ENCODE results near the gene ERVFRD-1.

ERVFRD-1 gene

DNA sequence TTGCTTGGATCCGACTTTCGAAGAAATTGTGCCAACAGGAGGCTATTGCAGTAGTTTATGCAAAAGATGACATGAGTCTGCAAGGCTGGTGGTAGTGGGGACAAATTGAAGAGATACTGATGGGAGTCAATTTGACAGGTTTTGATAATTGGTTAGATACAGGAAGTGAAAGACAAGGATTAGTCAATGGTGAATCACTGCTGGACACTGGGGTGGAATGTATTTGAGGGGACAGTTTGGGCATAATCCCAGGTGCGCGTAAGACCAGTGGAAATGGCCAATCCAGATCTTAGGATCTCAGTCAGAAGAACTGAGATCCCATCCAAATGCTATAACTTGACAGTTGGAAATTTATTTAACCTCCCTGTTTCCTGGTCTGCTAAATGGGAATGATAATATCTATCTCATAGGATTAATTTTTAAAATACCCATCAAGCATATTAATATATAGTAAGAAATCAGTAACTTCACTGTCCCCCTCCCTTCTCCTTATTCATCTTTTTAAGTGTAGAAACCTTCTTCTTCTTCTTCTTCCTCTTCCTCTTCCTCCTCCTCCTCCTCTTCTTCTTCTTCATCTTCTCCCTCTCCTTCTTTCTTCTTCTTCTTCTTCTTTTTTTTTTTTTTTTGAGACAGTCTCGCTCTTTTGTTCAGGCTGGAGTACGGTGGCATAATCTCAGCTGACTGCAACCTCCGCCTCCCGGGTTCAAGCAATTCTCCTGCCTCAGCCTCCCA lies 30.9 kb upstream of the ERVFRD-1 start:
- ChIA-PET CTCF (interaction anchor here (0.9 to 6.2 kb wide), 10 partner anchors 11 to 359 kb away, joined by 3 to 167 read pairs (median 4); no protein-coding TSS in a partner anchor), POLR2A (no interaction called here)
- no peak for DNase-seq (ENCODE audit: low read depth, low spot score)
- H3K4me3 ChIP-seq (ENCODE audit: low read depth, low read length), result no peak overlapping the region
- TF ChIP-seq, protein P1, sequence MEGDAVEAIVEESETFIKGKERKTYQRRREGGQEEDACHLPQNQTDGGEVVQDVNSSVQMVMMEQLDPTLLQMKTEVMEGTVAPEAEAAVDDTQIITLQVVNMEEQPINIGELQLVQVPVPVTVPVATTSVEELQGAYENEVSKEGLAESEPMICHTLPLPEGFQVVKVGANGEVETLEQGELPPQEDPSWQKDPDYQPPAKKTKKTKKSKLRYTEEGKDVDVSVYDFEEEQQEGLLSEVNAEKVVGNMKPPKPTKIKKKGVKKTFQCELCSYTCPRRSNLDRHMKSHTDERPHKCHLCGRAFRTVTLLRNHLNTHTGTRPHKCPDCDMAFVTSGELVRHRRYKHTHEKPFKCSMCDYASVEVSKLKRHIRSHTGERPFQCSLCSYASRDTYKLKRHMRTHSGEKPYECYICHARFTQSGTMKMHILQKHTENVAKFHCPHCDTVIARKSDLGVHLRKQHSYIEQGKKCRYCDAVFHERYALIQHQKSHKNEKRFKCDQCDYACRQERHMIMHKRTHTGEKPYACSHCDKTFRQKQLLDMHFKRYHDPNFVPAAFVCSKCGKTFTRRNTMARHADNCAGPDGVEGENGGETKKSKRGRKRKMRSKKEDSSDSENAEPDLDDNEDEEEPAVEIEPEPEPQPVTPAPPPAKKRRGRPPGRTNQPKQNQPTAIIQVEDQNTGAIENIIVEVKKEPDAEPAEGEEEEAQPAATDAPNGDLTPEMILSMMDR (IDR thresholded peaks at IDR 0.05; ENCODE audit: insufficient read depth, low read length, missing control alignments), result no peak

- CTCF ChIA-PET, result interaction anchor here (0.6 kb wide), 1 partner anchor 307 kb away, joined by 3 read pairs; no protein-coding TSS in a partner anchor
- DNase-seq (ENCODE audit: low read depth, low spot score), result no peak
- TF ChIP-seq, protein P1 (IDR thresholded peaks at IDR 0.05; ENCODE audit: insufficient read depth, low read length, missing control alignments), result no peak
- H3K4me3 ChIP-seq (ENCODE audit: low read depth, low read length), result no peak overlapping the region
- POLR2A ChIA-PET, result no interaction called here
Observed at GRCh38 chr6:11141295-11141694, 29.8 kb upstream of the ERVFRD-1 start.

- ChIA-PET CTCF (interaction anchor here (1.2 kb wide), 1 partner anchor 356 kb away, joined by 5 read pairs; no protein-coding TSS in a partner anchor), POLR2A (no interaction called here)
- DNase-seq (ENCODE audit: low read depth, low spot score), result no peak
- H3K4me3 ChIP-seq (ENCODE audit: low read depth, low read length), result no peak overlapping the region
- TF ChIP-seq, protein P1 (IDR thresholded peaks at IDR 0.05; ENCODE audit: insufficient read depth, low read length, missing control alignments), result no peak
Observed at GRCh38 chr6:11140056-11140455, 28.5 kb upstream of the ERVFRD-1 start.

- CTCF ChIA-PET, result interaction anchor here (1.2 kb wide), 1 partner anchor 356 kb away, joined by 5 read pairs; no protein-coding TSS in a partner anchor
- TF ChIP-seq, protein P1 (IDR thresholded peaks at IDR 0.05; ENCODE audit: insufficient read depth, low read length, missing control alignments), result no peak
- no peak overlapping the region for H3K4me3 ChIP-seq (ENCODE audit: low read depth, low read length)
- DNase-seq (ENCODE audit: low read depth, low spot score), result no peak
- POLR2A ChIA-PET, result no interaction called here
Observed at GRCh38 chr6:11139051-11139960, 27.8 kb upstream of the ERVFRD-1 start.

DNA sequence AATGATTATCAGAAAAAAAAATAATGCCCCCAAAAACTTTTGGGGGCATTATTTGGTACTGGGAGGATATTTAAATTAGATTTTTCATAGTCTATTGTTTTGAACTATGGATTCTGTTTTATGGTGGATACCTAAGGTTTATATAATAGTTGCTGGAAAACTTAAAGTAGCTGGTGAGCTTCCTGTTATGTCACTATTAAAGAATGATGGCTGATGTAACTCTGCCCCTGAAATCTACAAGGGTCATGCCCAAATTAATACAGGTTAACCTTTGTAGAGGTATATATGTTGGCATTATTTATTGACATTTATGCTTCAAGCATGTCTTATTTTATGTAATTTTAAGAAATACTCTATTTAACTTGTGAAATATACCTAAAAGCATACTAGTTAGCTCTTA lies 25.3 kb upstream of the ERVFRD-1 start:
- TF ChIP-seq, protein P1 (IDR thresholded peaks at IDR 0.05; ENCODE audit: insufficient read depth, low read length, missing control alignments), result no peak
- CTCF ChIA-PET, result interaction anchor here (0.9 to 1.9 kb wide), 4 partner anchors 30 to 359 kb away, joined by 3 to 12 read pairs (median 5); no protein-coding TSS in a partner anchor
- H3K4me3 ChIP-seq (ENCODE audit: low read depth, low read length), result no peak overlapping the region
- POLR2A ChIA-PET, result no interaction called here
- DNase-seq (ENCODE audit: low read depth, low spot score), result no peak

DNA sequence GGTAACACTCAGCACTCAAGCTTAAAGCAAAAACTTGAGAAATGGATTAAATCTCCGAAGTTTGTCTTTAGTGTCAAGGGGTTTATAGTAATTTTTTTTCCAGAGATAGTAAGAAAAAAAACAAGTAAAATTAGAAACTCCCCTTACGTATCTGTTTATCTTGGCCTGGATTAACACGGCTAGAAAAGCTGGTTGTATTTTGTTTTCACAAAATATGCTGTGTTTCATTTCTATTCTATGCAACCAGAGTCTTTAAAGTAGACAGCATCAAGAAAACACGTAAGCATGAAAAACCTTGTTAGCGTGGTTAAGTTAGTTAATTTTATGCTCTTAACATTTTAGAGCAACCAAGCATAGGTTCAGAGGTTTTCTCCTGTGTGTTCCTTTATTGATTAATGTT lies 21.8 kb upstream of the ERVFRD-1 start:
- no peak for DNase-seq (ENCODE audit: low read depth, low spot score)
- H3K4me3 ChIP-seq (ENCODE audit: low read depth, low read length), result no peak overlapping the region
- TF ChIP-seq, protein P1 (IDR thresholded peaks at IDR 0.05; ENCODE audit: insufficient read depth, low read length, missing control alignments), result no peak
- ChIA-PET CTCF (interaction anchor here (0.6 to 4.2 kb wide), 3 partner anchors 11 to 363 kb away, joined by 3 to 18 read pairs (median 3); no protein-coding TSS in a partner anchor), POLR2A (no interaction called here)

Measured in AG04449 (cell line).